ENCODE measurements around the gene BOK.
A peak's percentile ranks its signal among the peaks of the same experiment; 100 is the strongest.
"Not testable (repeated sequence)": the region's sequence is repeated elsewhere in the genome, so short reads cannot be mapped to it uniquely, and the experiment has no call there.

Gene BOK

DNA sequence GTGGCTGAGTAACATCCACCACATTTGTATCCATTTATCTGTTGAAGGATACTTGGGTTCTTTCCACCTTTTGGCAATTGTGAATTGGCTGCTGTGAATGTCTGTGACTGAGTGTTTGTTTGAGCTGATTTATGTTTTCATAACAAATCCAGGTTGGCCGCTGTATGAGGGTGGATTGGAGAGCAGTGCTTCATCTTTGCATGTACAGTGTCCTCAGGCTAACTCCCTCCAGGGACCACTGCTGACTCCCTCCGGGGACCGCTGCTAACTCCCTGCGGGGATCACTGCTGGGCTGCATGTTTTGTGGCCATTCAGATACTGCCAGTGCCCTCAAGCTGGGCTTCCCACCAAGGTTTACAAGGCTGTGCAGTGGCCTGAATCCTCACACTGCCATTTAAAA is 10.2 kb downstream of the BOK start:
- no peaks in the 10 kb centered on the region for H3K27me3 ChIP-seq (ENCODE audit: insufficient read depth, poor library complexity, severe bottlenecking)
- H3K27ac ChIP-seq (ENCODE audit: poor library complexity, severe bottlenecking): no peak overlapping the region
- no peaks in the 10 kb centered on the region for H3K4me1 ChIP-seq (ENCODE audit: insufficient read depth, poor library complexity, severe bottlenecking)
- H3K9me3 ChIP-seq (ENCODE audit: severe bottlenecking): no peaks in the 10 kb centered on the region
- DNase-seq (ENCODE audit: low spot score) (peak; percentile 10), ATAC-seq (ENCODE audit: low read depth) (no peak)
- no peak overlapping the region for H3K4me3 ChIP-seq (ENCODE audit: severe bottlenecking)
- H3K36me3 ChIP-seq (ENCODE audit: low read depth): peaks cover 10% of the 10 kb centered on the region
- TF ChIP-seq, protein P1, sequence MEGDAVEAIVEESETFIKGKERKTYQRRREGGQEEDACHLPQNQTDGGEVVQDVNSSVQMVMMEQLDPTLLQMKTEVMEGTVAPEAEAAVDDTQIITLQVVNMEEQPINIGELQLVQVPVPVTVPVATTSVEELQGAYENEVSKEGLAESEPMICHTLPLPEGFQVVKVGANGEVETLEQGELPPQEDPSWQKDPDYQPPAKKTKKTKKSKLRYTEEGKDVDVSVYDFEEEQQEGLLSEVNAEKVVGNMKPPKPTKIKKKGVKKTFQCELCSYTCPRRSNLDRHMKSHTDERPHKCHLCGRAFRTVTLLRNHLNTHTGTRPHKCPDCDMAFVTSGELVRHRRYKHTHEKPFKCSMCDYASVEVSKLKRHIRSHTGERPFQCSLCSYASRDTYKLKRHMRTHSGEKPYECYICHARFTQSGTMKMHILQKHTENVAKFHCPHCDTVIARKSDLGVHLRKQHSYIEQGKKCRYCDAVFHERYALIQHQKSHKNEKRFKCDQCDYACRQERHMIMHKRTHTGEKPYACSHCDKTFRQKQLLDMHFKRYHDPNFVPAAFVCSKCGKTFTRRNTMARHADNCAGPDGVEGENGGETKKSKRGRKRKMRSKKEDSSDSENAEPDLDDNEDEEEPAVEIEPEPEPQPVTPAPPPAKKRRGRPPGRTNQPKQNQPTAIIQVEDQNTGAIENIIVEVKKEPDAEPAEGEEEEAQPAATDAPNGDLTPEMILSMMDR (IDR thresholded peaks at IDR 0.05; ENCODE audit: poor library complexity, severe bottlenecking): no peak

DNA sequence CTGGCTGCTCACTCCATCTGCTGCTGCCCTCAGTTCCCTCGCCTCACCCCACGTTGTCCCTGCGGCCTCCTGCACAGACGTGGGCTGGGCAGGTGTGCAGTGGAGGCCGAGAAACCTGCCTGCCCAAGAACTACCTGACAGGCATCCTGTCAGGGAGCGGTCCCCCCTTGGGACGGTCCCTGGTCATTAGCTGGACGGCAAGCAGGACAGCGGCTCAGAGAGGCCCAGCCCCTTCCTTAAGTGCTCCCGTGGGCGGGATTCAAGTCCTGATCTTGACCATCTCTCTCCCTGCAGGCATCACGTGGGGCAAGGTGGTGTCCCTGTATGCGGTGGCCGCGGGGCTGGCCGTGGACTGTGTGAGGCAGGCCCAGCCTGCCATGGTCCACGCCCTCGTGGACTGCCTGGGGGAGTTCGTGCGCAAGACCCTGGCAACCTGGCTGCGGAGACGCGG is 11.3 kb downstream of the BOK start:
- no peak overlapping the region for H3K27ac ChIP-seq (ENCODE audit: poor library complexity, severe bottlenecking)
- DNase-seq (ENCODE audit: low spot score) (peak; percentile 46), ATAC-seq (ENCODE audit: low read depth) (no peak)
- no peaks in the 10 kb centered on the region for H3K4me1 ChIP-seq (ENCODE audit: insufficient read depth, poor library complexity, severe bottlenecking)
- no peaks in the 10 kb centered on the region for H3K9me3 ChIP-seq (ENCODE audit: severe bottlenecking)
- no peaks in the 10 kb centered on the region for H3K27me3 ChIP-seq (ENCODE audit: insufficient read depth, poor library complexity, severe bottlenecking)
- TF ChIP-seq, protein P1 (IDR thresholded peaks at IDR 0.05; ENCODE audit: poor library complexity, severe bottlenecking): no peak
- H3K4me3 ChIP-seq (ENCODE audit: severe bottlenecking): no peak overlapping the region
- peaks cover 12% of the 10 kb centered on the region for H3K36me3 ChIP-seq (ENCODE audit: low read depth)

DNA sequence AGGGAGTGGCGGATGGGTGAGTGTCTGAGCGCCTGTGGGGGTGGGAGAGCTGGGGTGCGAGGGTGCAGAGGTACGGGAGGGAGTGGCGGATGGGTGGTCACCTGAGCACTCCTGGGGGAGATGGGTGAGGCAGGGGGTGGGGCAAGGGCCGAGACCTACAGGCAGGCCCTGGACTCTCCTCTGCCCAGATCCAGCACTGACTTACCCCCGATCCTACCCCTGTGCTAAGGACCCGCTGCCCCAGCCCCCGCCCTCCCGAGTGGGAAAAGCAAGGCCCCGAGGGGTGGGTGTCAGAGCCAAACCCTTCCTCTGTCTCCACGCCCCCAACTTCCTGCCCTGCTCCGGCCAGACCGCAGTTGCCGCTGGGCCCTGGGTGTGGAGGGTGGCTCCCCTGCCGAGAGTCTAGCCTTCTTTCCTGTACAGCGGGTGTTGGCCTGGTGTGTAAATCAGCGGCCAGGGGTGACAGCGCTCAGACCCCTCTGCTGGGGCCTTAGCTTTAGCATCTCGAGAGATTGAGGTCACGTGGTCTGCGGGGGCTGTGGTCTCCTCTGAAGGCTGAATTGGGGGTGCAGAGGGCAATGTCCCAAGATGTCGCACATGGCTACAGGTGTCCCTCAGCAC is 12.5 kb downstream of the BOK start:
- TF ChIP-seq, protein P1 (IDR thresholded peaks at IDR 0.05; ENCODE audit: poor library complexity, severe bottlenecking): no peak
- Histone ChIP-seq H3K36me3 (ENCODE audit: low read depth) (peaks cover 12% of the 10 kb centered on the region), H3K9me3 (ENCODE audit: severe bottlenecking) (no peaks in the 10 kb centered on the region), H3K4me1 (ENCODE audit: insufficient read depth, poor library complexity, severe bottlenecking) (no peaks in the 10 kb centered on the region), H3K27me3 (ENCODE audit: insufficient read depth, poor library complexity, severe bottlenecking) (no peaks in the 10 kb centered on the region), H3K4me3 (ENCODE audit: severe bottlenecking) (no peak overlapping the region), H3K27ac (ENCODE audit: poor library complexity, severe bottlenecking) (no peak overlapping the region)
- peak; percentile 59 for DNase-seq (ENCODE audit: low spot score)
- no peak for ATAC-seq (ENCODE audit: low read depth)

GRCh38 chr2:241571821-241572620 is 13.5 kb downstream of the BOK start:
- TF ChIP-seq, protein P1 (IDR thresholded peaks at IDR 0.05; ENCODE audit: poor library complexity, severe bottlenecking): no peak
- H3K27me3 ChIP-seq (ENCODE audit: insufficient read depth, poor library complexity, severe bottlenecking): no peaks in the 10 kb centered on the region
- no peak for ATAC-seq (ENCODE audit: low read depth)
- no peaks in the 10 kb centered on the region for H3K9me3 ChIP-seq (ENCODE audit: severe bottlenecking)
- peaks cover 12% of the 10 kb centered on the region for H3K36me3 ChIP-seq (ENCODE audit: low read depth)
- H3K4me1 ChIP-seq (ENCODE audit: insufficient read depth, poor library complexity, severe bottlenecking): no peaks in the 10 kb centered on the region
- H3K4me3 ChIP-seq (ENCODE audit: severe bottlenecking): no peak overlapping the region
- no peak overlapping the region for H3K27ac ChIP-seq (ENCODE audit: poor library complexity, severe bottlenecking)
- DNase-seq (ENCODE audit: low spot score): peak; percentile 38

DNA sequence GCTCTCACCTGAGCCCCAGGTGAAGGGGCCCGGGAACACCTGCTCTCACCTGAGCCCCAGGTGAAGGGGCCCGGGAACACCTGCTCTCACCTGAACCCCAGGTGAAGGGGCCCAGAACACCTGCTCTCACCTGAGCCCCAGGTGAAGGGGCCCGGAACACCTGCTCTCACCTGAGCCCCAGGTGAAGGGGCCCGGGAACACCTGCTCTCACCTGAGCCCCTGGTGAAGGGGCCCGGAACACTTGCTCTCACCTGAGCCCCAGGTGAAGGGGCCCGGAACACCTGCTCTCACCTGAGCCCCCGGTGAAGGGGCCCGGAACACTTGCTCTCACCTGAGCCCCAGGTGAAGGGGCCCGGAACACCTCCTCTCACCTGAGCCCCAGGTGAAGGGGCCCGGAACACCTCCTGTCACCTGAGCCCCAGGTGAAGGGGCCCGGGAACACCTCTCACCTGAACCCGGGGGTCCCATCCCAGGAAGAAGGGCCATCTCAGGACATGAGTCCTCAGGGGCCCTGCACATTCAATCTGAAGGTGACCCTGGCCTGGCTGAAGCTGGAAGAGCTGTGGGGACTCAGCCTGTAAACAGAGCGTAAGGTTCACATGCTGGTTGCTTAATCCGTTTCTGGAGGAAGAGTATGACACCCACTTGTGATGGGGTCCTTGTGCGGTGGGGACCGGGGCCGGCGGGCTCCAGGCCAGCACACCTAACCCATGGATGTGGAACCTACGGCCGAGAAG is 14.5 kb downstream of the BOK start:
- DNase-seq (ENCODE audit: low spot score): peak; percentile 35

More for the DNA sequence above, 14.5 kb downstream of the BOK start:
- not testable (repeated sequence) for H3K27ac ChIP-seq (ENCODE audit: poor library complexity, severe bottlenecking); H3K9me3 ChIP-seq (ENCODE audit: severe bottlenecking); H3K36me3 ChIP-seq (ENCODE audit: low read depth); H3K27me3 ChIP-seq (ENCODE audit: insufficient read depth, poor library complexity, severe bottlenecking); ATAC-seq (ENCODE audit: low read depth); H3K4me3 ChIP-seq (ENCODE audit: severe bottlenecking); H3K4me1 ChIP-seq (ENCODE audit: insufficient read depth, poor library complexity, severe bottlenecking)

Data from RWPE2 (cell line).